Measurements from ENCODE around the gene PCYT1A. TPM values are rescaled to one million over a fixed set of nuclear protein-coding genes. Genes with fewer than 3 reads are reported as not detected.

Gene PCYT1A
- total RNA-seq, 1 donor = 86.1 TPM

DNA sequence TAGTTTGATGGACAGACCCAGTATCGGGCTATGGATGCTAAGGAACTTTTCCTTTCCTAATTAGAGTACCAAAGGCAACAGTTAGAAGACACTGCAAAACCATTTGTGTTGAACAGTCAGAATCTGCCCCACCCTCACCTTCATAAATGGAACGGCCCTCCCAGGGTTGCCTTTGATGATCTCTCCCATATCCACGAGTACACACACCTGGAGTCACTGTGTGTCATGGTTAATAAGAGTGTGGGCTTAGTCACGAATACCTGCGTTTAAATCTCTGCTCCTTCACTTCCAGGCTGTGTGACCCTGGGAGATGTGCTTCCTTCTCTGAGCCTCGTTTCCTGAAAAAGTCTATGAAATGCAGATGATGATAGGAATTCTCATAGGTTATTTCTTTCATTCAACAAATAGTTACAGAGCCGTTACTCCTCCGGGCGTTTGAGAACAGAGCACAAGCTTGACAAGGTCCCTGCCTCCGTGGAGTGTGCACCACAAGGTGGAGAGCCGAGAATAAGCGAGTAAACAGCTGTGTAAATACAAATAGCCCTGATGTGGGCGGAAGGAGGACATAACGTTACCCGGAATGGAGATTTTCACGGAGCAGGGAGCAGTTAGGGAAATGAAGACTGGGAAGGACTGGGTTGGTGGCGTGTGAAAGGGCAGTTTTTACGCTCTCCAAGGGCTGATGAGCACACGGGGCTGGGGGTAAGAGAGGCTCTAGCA lies 64.5 kb downstream of the PCYT1A start:
- Histone ChIP-seq H4K20me1 (ENCODE audit: insufficient read depth, low read length) (no peaks in the 10 kb centered on the region), H3K9me3 (ENCODE audit: low read depth, low read length) (no peaks in the 10 kb centered on the region), H3K79me2 (ENCODE audit: insufficient read depth, low read length) (no peaks in the 10 kb centered on the region), H3K36me3 (ENCODE audit: insufficient read depth, low read length) (no peaks in the 10 kb centered on the region), H3K4me3 (ENCODE audit: insufficient read depth, low read length) (peak overlapping the region; percentile 25), H3K4me1 (ENCODE audit: insufficient read depth, low read length) (peaks cover 15% of the 10 kb centered on the region), H3K4me2 (ENCODE audit: insufficient read depth, low read length) (peak overlapping the region; percentile 58), H3K27me3 (ENCODE audit: insufficient read depth, low read length) (peaks cover 11% of the 10 kb centered on the region), H2AFZ (ENCODE audit: low read length) (peak overlapping the region; percentile 71), H3K27ac (ENCODE audit: low read depth, low read length) (no peak overlapping the region)
- DNase-seq (ENCODE audit: insufficient read length, low spot score, missing footprints) = no peak
- TF ChIP-seq, protein P1, sequence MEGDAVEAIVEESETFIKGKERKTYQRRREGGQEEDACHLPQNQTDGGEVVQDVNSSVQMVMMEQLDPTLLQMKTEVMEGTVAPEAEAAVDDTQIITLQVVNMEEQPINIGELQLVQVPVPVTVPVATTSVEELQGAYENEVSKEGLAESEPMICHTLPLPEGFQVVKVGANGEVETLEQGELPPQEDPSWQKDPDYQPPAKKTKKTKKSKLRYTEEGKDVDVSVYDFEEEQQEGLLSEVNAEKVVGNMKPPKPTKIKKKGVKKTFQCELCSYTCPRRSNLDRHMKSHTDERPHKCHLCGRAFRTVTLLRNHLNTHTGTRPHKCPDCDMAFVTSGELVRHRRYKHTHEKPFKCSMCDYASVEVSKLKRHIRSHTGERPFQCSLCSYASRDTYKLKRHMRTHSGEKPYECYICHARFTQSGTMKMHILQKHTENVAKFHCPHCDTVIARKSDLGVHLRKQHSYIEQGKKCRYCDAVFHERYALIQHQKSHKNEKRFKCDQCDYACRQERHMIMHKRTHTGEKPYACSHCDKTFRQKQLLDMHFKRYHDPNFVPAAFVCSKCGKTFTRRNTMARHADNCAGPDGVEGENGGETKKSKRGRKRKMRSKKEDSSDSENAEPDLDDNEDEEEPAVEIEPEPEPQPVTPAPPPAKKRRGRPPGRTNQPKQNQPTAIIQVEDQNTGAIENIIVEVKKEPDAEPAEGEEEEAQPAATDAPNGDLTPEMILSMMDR (IDR thresholded peaks at IDR 0.05; ENCODE audit: extremely low read depth, low read depth, low read length) = no peak

DNA sequence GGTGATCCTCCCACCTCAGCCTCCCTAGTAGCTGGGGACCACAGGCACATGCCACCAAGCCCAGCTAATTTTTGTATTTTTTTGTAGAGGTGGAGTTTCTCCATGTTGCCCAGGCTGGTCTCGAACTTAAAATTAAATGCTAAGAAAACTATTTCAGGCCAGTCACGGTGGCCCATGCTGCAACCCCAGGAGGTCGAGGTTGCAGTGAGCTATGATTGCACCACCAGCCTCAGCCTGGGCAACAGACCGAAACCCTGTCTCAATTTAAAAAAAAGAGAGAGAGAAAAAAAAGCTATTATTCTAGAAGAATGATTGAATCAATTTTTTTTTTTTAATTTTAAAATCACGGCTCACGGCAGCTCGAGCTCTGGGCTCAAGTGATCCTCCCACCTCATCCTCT lies 66.5 kb downstream of the PCYT1A start:
- H3K4me1 ChIP-seq (ENCODE audit: insufficient read depth, low read length) = peaks cover 15% of the 10 kb centered on the region
- H3K4me2 ChIP-seq (ENCODE audit: insufficient read depth, low read length) = no peak overlapping the region
- no peaks in the 10 kb centered on the region for H3K36me3 ChIP-seq (ENCODE audit: insufficient read depth, low read length)
- H3K27ac ChIP-seq (ENCODE audit: low read depth, low read length) = no peak overlapping the region
- H3K4me3 ChIP-seq (ENCODE audit: insufficient read depth, low read length) = no peak overlapping the region
- no peak for DNase-seq (ENCODE audit: insufficient read length, low spot score, missing footprints)
- peaks cover 2% of the 10 kb centered on the region for H3K27me3 ChIP-seq (ENCODE audit: insufficient read depth, low read length)
- H2AFZ ChIP-seq (ENCODE audit: low read length) = no peak overlapping the region
- no peaks in the 10 kb centered on the region for H3K9me3 ChIP-seq (ENCODE audit: low read depth, low read length)
- TF ChIP-seq, protein P1 (IDR thresholded peaks at IDR 0.05; ENCODE audit: extremely low read depth, low read depth, low read length) = no peak
- no peaks in the 10 kb centered on the region for H3K79me2 ChIP-seq (ENCODE audit: insufficient read depth, low read length)
- H4K20me1 ChIP-seq (ENCODE audit: insufficient read depth, low read length) = no peaks in the 10 kb centered on the region

DNA sequence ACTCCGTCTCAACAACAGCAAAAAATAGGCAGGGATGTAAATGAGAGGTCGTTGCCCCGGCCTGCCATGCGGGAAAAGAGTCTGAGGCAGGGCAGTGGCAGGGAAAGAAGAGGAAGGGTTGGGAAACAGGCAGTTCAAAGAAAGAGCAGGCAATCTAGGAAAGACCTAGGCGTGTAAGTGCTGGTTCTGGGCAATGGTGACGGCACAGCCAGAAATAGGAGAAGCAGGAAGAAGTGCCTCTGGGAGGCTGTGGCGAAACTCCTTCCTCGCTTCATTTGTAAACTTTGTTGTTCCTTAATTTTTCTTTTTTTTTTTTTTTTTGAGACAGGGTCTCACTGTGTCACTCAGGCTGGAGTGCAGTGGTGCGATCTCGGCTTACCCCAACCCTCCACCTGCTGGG lies 66.9 kb downstream of the PCYT1A start:
- Histone ChIP-seq H3K4me1 (ENCODE audit: insufficient read depth, low read length) (peaks cover 15% of the 10 kb centered on the region), H3K4me3 (ENCODE audit: insufficient read depth, low read length) (no peak overlapping the region), H3K27me3 (ENCODE audit: insufficient read depth, low read length) (peaks cover 2% of the 10 kb centered on the region), H3K36me3 (ENCODE audit: insufficient read depth, low read length) (no peaks in the 10 kb centered on the region), H4K20me1 (ENCODE audit: insufficient read depth, low read length) (no peaks in the 10 kb centered on the region), H3K9me3 (ENCODE audit: low read depth, low read length) (no peaks in the 10 kb centered on the region), H3K79me2 (ENCODE audit: insufficient read depth, low read length) (no peaks in the 10 kb centered on the region), H3K27ac (ENCODE audit: low read depth, low read length) (no peak overlapping the region), H2AFZ (ENCODE audit: low read length) (no peak overlapping the region), H3K4me2 (ENCODE audit: insufficient read depth, low read length) (no peak overlapping the region)
- TF ChIP-seq, protein P1 (IDR thresholded peaks at IDR 0.05; ENCODE audit: extremely low read depth, low read depth, low read length) = no peak
- no peak for DNase-seq (ENCODE audit: insufficient read length, low spot score, missing footprints)

DNA sequence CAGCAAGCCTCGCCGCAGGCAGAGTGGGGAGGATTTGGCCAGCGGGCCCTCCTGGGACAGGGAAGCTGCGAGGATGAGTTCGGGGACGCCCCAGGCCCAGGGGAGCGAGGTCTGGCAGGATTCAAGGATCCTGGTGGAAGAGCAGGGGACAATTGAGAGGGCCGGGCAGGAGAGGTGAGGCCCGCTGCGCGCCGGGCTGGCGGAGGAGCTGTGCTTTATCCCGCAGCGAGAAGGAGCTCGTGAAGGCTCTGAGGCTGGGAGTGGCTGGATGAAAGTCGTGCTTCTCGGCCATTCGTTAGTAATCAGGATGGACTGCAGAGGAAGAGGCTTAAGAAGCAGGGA lies 67.6 kb downstream of the PCYT1A start:
- DNase-seq (ENCODE audit: insufficient read length, low spot score, missing footprints) = no peak
- no peaks in the 10 kb centered on the region for H3K9me3 ChIP-seq (ENCODE audit: low read depth, low read length)
- H3K36me3 ChIP-seq (ENCODE audit: insufficient read depth, low read length) = no peaks in the 10 kb centered on the region
- H3K4me1 ChIP-seq (ENCODE audit: insufficient read depth, low read length) = peaks cover 15% of the 10 kb centered on the region
- peak overlapping the region; percentile 63 for H3K4me3 ChIP-seq (ENCODE audit: insufficient read depth, low read length)
- H3K4me2 ChIP-seq (ENCODE audit: insufficient read depth, low read length) = peak overlapping the region; percentile 89
- no peaks in the 10 kb centered on the region for H4K20me1 ChIP-seq (ENCODE audit: insufficient read depth, low read length)
- no peaks in the 10 kb centered on the region for H3K79me2 ChIP-seq (ENCODE audit: insufficient read depth, low read length)
- H2AFZ ChIP-seq (ENCODE audit: low read length) = peak overlapping the region; percentile 76
- H3K27ac ChIP-seq (ENCODE audit: low read depth, low read length) = peak overlapping the region; percentile 77
- peaks cover 2% of the 10 kb centered on the region for H3K27me3 ChIP-seq (ENCODE audit: insufficient read depth, low read length)
- TF ChIP-seq, protein P1 (IDR thresholded peaks at IDR 0.05; ENCODE audit: extremely low read depth, low read depth, low read length) = no peak

Data from osteoblast (primary cell).